Natural killer cell treated with Interleukin-12 subunit alpha and Interleukin-12 subunit beta and Interleukin-15 and Interleukin-18, amount 100 ng/mL, for 72 hours (primary cell): Measurements from ENCODE around the gene PPP2R2C. TPM values are rescaled to one million over a fixed set of nuclear protein-coding genes. Genes with fewer than 3 reads are reported as not detected.

Source experiments
- ATAC-seq, 2 donors: fragments of 150-1000 bp; cut with Tn5 transposase in 1 of 2; sonication (Bioruptor Pico), chemical (Tn5 transposase) in 1 of 2; 2 replicates each; pipeline ENCODE4 v1.10.0; 2021
- DNase-seq: peaks from one replicate; pipeline ENCODE4 v3.0.0; 2022; ENCODE audit warnings: low spot score
- H3K27ac Mint-ChIP-seq, 2 donors: 1 replicate in 1 of 2; 2 replicates in 1 of 2; pipeline ENCODE4 v1.8.0; 2022; ENCODE audit warnings: mixed read lengths in 2 of 2, mild to moderate bottlenecking in 1 of 2, moderate library complexity in 1 of 2
- H3K27me3 Mint-ChIP-seq, 2 donors: 1 replicate in 1 of 2; 2 replicates in 1 of 2; pipeline ENCODE4 v1.8.0; 2022; ENCODE audit warnings: mixed read lengths in 2 of 2
- H3K36me3 Mint-ChIP-seq: one replicate; pipeline ENCODE4 v1.8.0; 2022; ENCODE audit warnings: mixed read lengths
- H3K4me1 Mint-ChIP-seq, 2 donors: 1 replicate in 1 of 2; 2 replicates in 1 of 2; pipeline ENCODE4 v1.8.0; 2022; ENCODE audit warnings: low read depth in 2 of 2, mixed read lengths in 2 of 2, mild to moderate bottlenecking in 1 of 2
- H3K4me3 Mint-ChIP-seq: one replicate; pipeline ENCODE4 v1.8.0; 2022; ENCODE audit warnings: mixed read lengths
- H3K9me3 Mint-ChIP-seq: 2 replicates; pipeline ENCODE4 v1.8.0; 2022; ENCODE audit warnings: mixed read lengths
- total RNA-seq, 2 donors: library from RNA; stranded (reverse); gene quantifications; one replicate each; pipeline ENCODE4 v1.2.3, GENCODE V29; 2022

The PPP2R2C gene
- total RNA-seq, 2 donors from 2014 or later, result not detected

- no peaks in the 10 kb centered on the region for H3K9me3 Mint-ChIP-seq
- H3K27ac Mint-ChIP-seq, result no peak overlapping the region
- peaks cover 0 to 4% of the 10 kb centered on the region in 2 donors for H3K4me1 Mint-ChIP-seq
- DNase-seq (no peak), ATAC-seq (no peak)
- H3K27me3 Mint-ChIP-seq, result peaks cover 7 to 11% of the 10 kb centered on the region in 2 donors
- H3K4me3 Mint-ChIP-seq, result no peak overlapping the region
- H3K36me3 Mint-ChIP-seq, result no peaks in the 10 kb centered on the region
Measured at GRCh38 chr4:6346373-6347110, 125.9 kb downstream of the PPP2R2C start.

- Mint-ChIP-seq H3K4me3 (no peak overlapping the region), H3K9me3 (no peaks in the 10 kb centered on the region), H3K36me3 (no peaks in the 10 kb centered on the region), H3K27ac (no peak overlapping the region), H3K27me3 (peaks cover 7 to 11% of the 10 kb centered on the region in 2 donors), H3K4me1 (peaks cover 0 to 4% of the 10 kb centered on the region in 2 donors)
- ATAC-seq, result no peak
- no peak for DNase-seq
Measured at GRCh38 chr4:6345866-6346265, 126.5 kb downstream of the PPP2R2C start.

- DNase-seq (no peak), ATAC-seq (no peak)
- Mint-ChIP-seq H3K4me1 (peaks cover 2% of the 10 kb centered on the region in 2 donors), H3K4me3 (no peak overlapping the region), H3K36me3 (no peaks in the 10 kb centered on the region), H3K27me3 (peaks cover 7 to 15% of the 10 kb centered on the region in 2 donors), H3K27ac (no peak overlapping the region), H3K9me3 (no peaks in the 10 kb centered on the region)
Measured at GRCh38 chr4:6345096-6345830, 127.2 kb downstream of the PPP2R2C start.

- no peaks in the 10 kb centered on the region for H3K36me3 Mint-ChIP-seq
- DNase-seq (no peak), ATAC-seq (peak in 1 of 2 donors; percentile 66)
- H3K4me3 Mint-ChIP-seq, result no peak overlapping the region
- peaks cover 7 to 11% of the 10 kb centered on the region in 2 donors for H3K4me1 Mint-ChIP-seq
- no peaks in the 10 kb centered on the region for H3K9me3 Mint-ChIP-seq
- no peak overlapping the region for H3K27ac Mint-ChIP-seq
- peaks cover 7 to 12% of the 10 kb centered on the region in 2 donors for H3K27me3 Mint-ChIP-seq
Measured at GRCh38 chr4:6343939-6344408, 128.4 kb downstream of the PPP2R2C start.

- H3K36me3 Mint-ChIP-seq, result no peaks in the 10 kb centered on the region
- no peak overlapping the region for H3K4me3 Mint-ChIP-seq
- DNase-seq, result no peak
- ATAC-seq, result no peak
- H3K27me3 Mint-ChIP-seq, result peaks cover 0 to 13% of the 10 kb centered on the region in 2 donors
- H3K4me1 Mint-ChIP-seq, result peaks cover 20 to 24% of the 10 kb centered on the region in 2 donors
- no peak overlapping the region for H3K27ac Mint-ChIP-seq
- H3K9me3 Mint-ChIP-seq, result no peaks in the 10 kb centered on the region
Measured at GRCh38 chr4:6342530-6343293, 129.7 kb downstream of the PPP2R2C start.

- ATAC-seq (no peak), DNase-seq (no peak)
- Mint-ChIP-seq H3K36me3 (no peaks in the 10 kb centered on the region), H3K27me3 (peaks cover 0 to 16% of the 10 kb centered on the region in 2 donors), H3K4me1 (peaks cover 28 to 32% of the 10 kb centered on the region in 2 donors), H3K4me3 (no peak overlapping the region), H3K9me3 (no peaks in the 10 kb centered on the region), H3K27ac (no peak overlapping the region)
Measured at GRCh38 chr4:6341696-6342095, 130.7 kb downstream of the PPP2R2C start.

- ATAC-seq, result no peak
- no peaks in the 10 kb centered on the region for H3K9me3 Mint-ChIP-seq
- no peak overlapping the region for H3K27ac Mint-ChIP-seq
Measured at GRCh38 chr4:6340446-6341015, 131.9 kb downstream of the PPP2R2C start.

GRCh38 chr4:6339818-6340445, 132.5 kb downstream of the PPP2R2C start:
- ATAC-seq, result no peak
- no peak overlapping the region for H3K27ac Mint-ChIP-seq
- no peaks in the 10 kb centered on the region for H3K36me3 Mint-ChIP-seq
- no peak overlapping the region for H3K4me3 Mint-ChIP-seq
- H3K4me1 Mint-ChIP-seq, result peaks cover 32% of the 10 kb centered on the region in 2 donors
- H3K27me3 Mint-ChIP-seq, result peaks cover 0 to 16% of the 10 kb centered on the region in 2 donors
- H3K9me3 Mint-ChIP-seq, result no peaks in the 10 kb centered on the region
- DNase-seq, result no peak

More at GRCh38 chr4:6340446-6341015, 131.9 kb downstream of the PPP2R2C start:
- Mint-ChIP-seq H3K27me3 (peaks cover 0 to 12% of the 10 kb centered on the region in 2 donors), H3K4me1 (peaks cover 28 to 32% of the 10 kb centered on the region in 2 donors), H3K4me3 (no peak overlapping the region), H3K36me3 (no peaks in the 10 kb centered on the region)
- DNase-seq, result no peak

GRCh38 chr4:6338951-6339817, 133.2 kb downstream of the PPP2R2C start:
- Mint-ChIP-seq H3K27ac (peak overlapping the region; percentile 31 to 66), H3K4me1 (peaks cover 32 to 33% of the 10 kb centered on the region in 2 donors), H3K36me3 (no peaks in the 10 kb centered on the region), H3K4me3 (peak overlapping the region; percentile 78), H3K27me3 (peaks cover 0 to 18% of the 10 kb centered on the region in 2 donors), H3K9me3 (no peaks in the 10 kb centered on the region)
- DNase-seq (no peak), ATAC-seq (no peak)

GRCh38 chr4:6338175-6338950, 134.1 kb downstream of the PPP2R2C start:
- peaks cover 0 to 18% of the 10 kb centered on the region in 2 donors for H3K27me3 Mint-ChIP-seq
- H3K36me3 Mint-ChIP-seq, result no peaks in the 10 kb centered on the region
- H3K9me3 Mint-ChIP-seq, result no peaks in the 10 kb centered on the region
- ATAC-seq (peak; percentile 78 to 89), DNase-seq (peak; percentile 66)
- H3K4me3 Mint-ChIP-seq, result peak overlapping the region; percentile 78
- H3K27ac Mint-ChIP-seq, result peak overlapping the region; percentile 31 to 66
- H3K4me1 Mint-ChIP-seq, result peaks cover 32 to 33% of the 10 kb centered on the region in 2 donors

GRCh38 chr4:6337331-6337935, 135.0 kb downstream of the PPP2R2C start:
- Mint-ChIP-seq H3K27ac (peak overlapping the region; percentile 31 to 66), H3K4me3 (peak overlapping the region; percentile 78)
- no peak for ATAC-seq

More at GRCh38 chr4:6337331-6337935, 135.0 kb downstream of the PPP2R2C start:
- DNase-seq, result no peak
- Mint-ChIP-seq H3K9me3 (no peaks in the 10 kb centered on the region), H3K36me3 (no peaks in the 10 kb centered on the region), H3K27me3 (peaks cover 0 to 21% of the 10 kb centered on the region in 2 donors), H3K4me1 (peaks cover 32 to 37% of the 10 kb centered on the region in 2 donors)
